Measurements from ENCODE around the gene SRRD. TPM values are rescaled to one million over a fixed set of nuclear protein-coding genes. Genes with fewer than 3 reads are reported as not detected.

The SRRD gene
- polyA plus RNA-seq, 2 donors = 7.4 to 11.9 TPM

DNA sequence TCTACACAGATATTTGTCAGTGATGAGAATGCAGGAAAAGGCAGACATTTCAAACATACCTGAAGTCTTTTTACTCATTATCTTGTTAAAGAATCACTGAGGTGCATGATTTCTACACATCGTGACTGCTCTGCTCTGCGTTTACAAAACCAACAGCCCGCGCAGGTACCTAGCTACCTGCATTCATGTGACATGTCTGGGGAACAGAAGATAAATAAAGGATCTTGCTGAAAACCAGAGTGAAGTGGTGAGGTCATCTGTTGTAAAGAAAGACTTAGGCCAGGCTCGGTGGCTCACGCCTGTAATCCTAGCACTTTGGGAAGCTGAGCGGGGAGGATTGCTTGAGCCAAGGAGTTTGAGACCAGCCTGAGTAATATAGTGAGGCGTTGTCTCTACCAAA, 38.9 kb upstream of the SRRD start:
- Histone ChIP-seq H3K4me3 (ENCODE audit: low read depth in 1 of 2, low read length in 2 of 2) (no peak overlapping the region), H3K4me1 (ENCODE audit: control insufficient read depth in 2 of 2, insufficient read depth in 2 of 2, low read length in 1 of 2) (peaks cover 3 to 5% of the 10 kb centered on the region in 2 donors), H3K27ac (ENCODE audit: low read depth in 2 of 2, low read length in 1 of 2) (no peak overlapping the region), H3K27me3 (ENCODE audit: control insufficient read depth in 1 of 2, insufficient read depth in 2 of 2, low read length in 2 of 2) (no peaks in the 10 kb centered on the region), H3K36me3 (ENCODE audit: control insufficient read depth in 2 of 2, insufficient read depth in 2 of 2, low read length in 1 of 2) (peaks cover 0 to 3% of the 10 kb centered on the region in 2 donors), H3K9me3 (ENCODE audit: control insufficient read depth in 2 of 2, insufficient read depth in 1 of 2, low read depth in 1 of 2, low read length in 1 of 2) (no peaks in the 10 kb centered on the region)
- WGBS, 2 donors = 85 to 92% methylated on average over 8 of the region's 8 CpGs

DNA sequence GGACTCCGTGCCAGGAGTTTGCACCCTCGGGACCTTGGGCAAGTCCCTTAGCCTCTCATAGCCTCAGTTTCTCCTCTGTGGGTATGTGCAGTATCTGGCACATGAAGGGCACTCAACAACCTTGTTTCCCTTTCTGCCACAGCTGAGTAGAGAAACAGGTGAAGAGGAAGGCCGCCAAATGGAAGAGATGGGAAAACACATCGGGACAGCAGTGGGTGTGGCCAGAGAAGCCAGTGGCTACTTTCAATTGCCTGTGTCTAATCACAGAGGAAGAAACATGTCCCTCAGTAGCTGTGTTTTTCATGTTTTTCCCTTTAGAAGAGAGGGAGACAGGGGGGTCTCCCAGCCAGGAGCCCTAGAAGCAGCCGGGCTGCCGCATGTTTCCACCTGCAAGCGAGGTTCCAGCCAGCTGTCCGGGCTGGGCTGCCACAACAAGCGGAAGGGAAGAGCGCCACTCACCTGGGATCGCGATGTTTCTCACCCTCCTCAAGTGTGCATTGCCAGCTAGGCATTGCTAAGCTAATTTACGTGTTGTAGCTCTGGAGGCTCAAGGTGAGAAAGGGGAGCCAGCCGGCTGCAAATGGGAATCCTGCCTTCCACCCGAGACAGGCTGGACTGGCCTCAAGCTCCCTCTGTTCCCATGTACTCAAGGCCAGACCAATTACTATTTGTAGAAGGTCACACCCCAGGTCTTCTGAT, 38.0 kb upstream of the SRRD start:
- 60 to 62% methylated on average over 15 of the region's 15 CpGs for WGBS, 2 donors
- Histone ChIP-seq H3K36me3 (ENCODE audit: control insufficient read depth in 2 of 2, insufficient read depth in 2 of 2, low read length in 1 of 2) (peaks cover under 1 to 11% of the 10 kb centered on the region in 2 donors), H3K4me3 (ENCODE audit: low read depth in 1 of 2, low read length in 2 of 2) (no peak overlapping the region), H3K4me1 (ENCODE audit: control insufficient read depth in 2 of 2, insufficient read depth in 2 of 2, low read length in 1 of 2) (peaks cover 2 to 3% of the 10 kb centered on the region in 2 donors), H3K9me3 (ENCODE audit: control insufficient read depth in 2 of 2, insufficient read depth in 1 of 2, low read depth in 1 of 2, low read length in 1 of 2) (no peaks in the 10 kb centered on the region), H3K27ac (ENCODE audit: low read depth in 2 of 2, low read length in 1 of 2) (no peak overlapping the region), H3K27me3 (ENCODE audit: control insufficient read depth in 1 of 2, insufficient read depth in 2 of 2, low read length in 2 of 2) (no peaks in the 10 kb centered on the region)

GRCh38 chr22:26446808-26447515, 36.7 kb upstream of the SRRD start:
- Histone ChIP-seq H3K4me1 (ENCODE audit: control insufficient read depth in 2 of 2, insufficient read depth in 2 of 2, low read length in 1 of 2) (peaks cover 2 to 3% of the 10 kb centered on the region in 2 donors), H3K36me3 (ENCODE audit: control insufficient read depth in 2 of 2, insufficient read depth in 2 of 2, low read length in 1 of 2) (peaks cover 7 to 20% of the 10 kb centered on the region in 2 donors), H3K27ac (ENCODE audit: low read depth in 2 of 2, low read length in 1 of 2) (no peak overlapping the region), H3K4me3 (ENCODE audit: low read depth in 1 of 2, low read length in 2 of 2) (no peak overlapping the region), H3K9me3 (ENCODE audit: control insufficient read depth in 2 of 2, insufficient read depth in 1 of 2, low read depth in 1 of 2, low read length in 1 of 2) (no peaks in the 10 kb centered on the region), H3K27me3 (ENCODE audit: control insufficient read depth in 1 of 2, insufficient read depth in 2 of 2, low read length in 2 of 2) (no peaks in the 10 kb centered on the region)
- 80 to 90% methylated on average over 17 of the region's 17 CpGs for WGBS, 2 donors

DNA sequence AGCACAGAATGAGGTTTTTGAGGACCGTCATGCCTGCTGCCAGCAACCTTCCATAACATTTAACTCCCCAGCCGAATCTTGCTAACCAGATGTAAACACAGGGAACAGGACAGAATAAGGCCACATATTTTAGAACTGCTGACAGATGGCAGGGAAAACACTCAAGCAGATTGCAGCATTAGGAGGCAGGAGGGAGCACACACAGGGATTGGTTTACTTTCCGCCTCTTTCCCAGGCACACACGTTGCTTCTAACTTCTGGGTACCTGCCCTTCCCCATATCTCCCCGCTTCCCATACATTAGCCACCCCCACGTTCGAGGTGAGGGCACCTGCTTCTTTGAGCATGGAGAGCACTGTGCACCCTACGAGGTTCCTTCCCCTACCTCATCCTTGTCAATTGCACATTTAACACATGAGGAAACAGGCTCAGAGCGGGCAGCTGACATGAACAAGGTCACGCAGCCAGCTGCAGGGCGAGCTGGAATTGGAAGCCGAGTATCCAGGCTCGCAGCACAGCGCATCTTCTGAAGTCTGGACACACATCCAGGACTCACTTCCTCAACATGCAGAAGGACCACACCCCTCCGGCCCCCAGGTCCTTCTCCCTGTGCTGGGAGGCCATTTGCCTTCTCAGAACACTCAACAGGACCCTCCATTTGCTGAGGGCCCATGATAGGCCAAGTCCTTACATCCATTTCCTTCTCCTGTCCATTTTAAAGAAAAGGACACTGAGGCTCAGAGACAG, 35.9 kb upstream of the SRRD start:
- WGBS, 2 donors = 77 to 79% methylated on average over 15 of the region's 15 CpGs
- Histone ChIP-seq H3K4me3 (ENCODE audit: low read depth in 1 of 2, low read length in 2 of 2) (no peak overlapping the region), H3K9me3 (ENCODE audit: control insufficient read depth in 2 of 2, insufficient read depth in 1 of 2, low read depth in 1 of 2, low read length in 1 of 2) (no peaks in the 10 kb centered on the region), H3K36me3 (ENCODE audit: control insufficient read depth in 2 of 2, insufficient read depth in 2 of 2, low read length in 1 of 2) (peaks cover 12 to 24% of the 10 kb centered on the region in 2 donors), H3K27ac (ENCODE audit: low read depth in 2 of 2, low read length in 1 of 2) (no peak overlapping the region), H3K27me3 (ENCODE audit: control insufficient read depth in 1 of 2, insufficient read depth in 2 of 2, low read length in 2 of 2) (no peaks in the 10 kb centered on the region), H3K4me1 (ENCODE audit: control insufficient read depth in 2 of 2, insufficient read depth in 2 of 2, low read length in 1 of 2) (peaks cover 2 to 3% of the 10 kb centered on the region in 2 donors)

DNA sequence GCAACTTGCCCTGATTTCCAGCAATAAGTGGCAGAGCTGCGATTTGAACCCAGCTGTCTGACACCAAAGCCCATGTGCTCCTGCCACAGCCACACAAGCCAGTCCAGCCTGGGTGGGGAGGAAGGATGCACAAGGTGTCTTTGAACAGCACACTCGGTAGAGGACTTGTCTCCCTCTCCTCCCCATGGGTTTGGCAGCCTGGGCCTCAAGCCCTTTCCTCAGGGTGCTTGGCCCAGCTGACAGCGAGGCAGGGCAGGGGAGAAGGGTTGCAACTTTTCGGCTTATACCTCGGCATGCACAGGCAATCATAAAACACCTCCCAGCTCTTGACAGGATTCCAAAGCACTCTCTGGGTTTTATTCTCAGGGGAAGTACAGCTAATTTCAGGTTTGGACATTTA, 35.3 kb upstream of the SRRD start:
- Histone ChIP-seq H3K36me3 (ENCODE audit: control insufficient read depth in 2 of 2, insufficient read depth in 2 of 2, low read length in 1 of 2) (peaks cover 13 to 27% of the 10 kb centered on the region in 2 donors), H3K4me1 (ENCODE audit: control insufficient read depth in 2 of 2, insufficient read depth in 2 of 2, low read length in 1 of 2) (peaks cover 2 to 3% of the 10 kb centered on the region in 2 donors), H3K4me3 (ENCODE audit: low read depth in 1 of 2, low read length in 2 of 2) (no peak overlapping the region), H3K9me3 (ENCODE audit: control insufficient read depth in 2 of 2, insufficient read depth in 1 of 2, low read depth in 1 of 2, low read length in 1 of 2) (no peaks in the 10 kb centered on the region), H3K27me3 (ENCODE audit: control insufficient read depth in 1 of 2, insufficient read depth in 2 of 2, low read length in 2 of 2) (no peaks in the 10 kb centered on the region), H3K27ac (ENCODE audit: low read depth in 2 of 2, low read length in 1 of 2) (no peak overlapping the region)
- 44 to 48% methylated on average over 5 of the region's 5 CpGs for WGBS, 2 donors

GRCh38 chr22:26448941-26449340, 34.7 kb upstream of the SRRD start:
- no peak overlapping the region for H3K27ac ChIP-seq (ENCODE audit: low read depth in 2 of 2, low read length in 1 of 2)
- peaks cover 2 to 3% of the 10 kb centered on the region in 2 donors for H3K4me1 ChIP-seq (ENCODE audit: control insufficient read depth in 2 of 2, insufficient read depth in 2 of 2, low read length in 1 of 2)
- H3K9me3 ChIP-seq (ENCODE audit: control insufficient read depth in 2 of 2, insufficient read depth in 1 of 2, low read depth in 1 of 2, low read length in 1 of 2) = no peaks in the 10 kb centered on the region
- H3K4me3 ChIP-seq (ENCODE audit: low read depth in 1 of 2, low read length in 2 of 2) = no peak overlapping the region
- peaks cover 13 to 32% of the 10 kb centered on the region in 2 donors for H3K36me3 ChIP-seq (ENCODE audit: control insufficient read depth in 2 of 2, insufficient read depth in 2 of 2, low read length in 1 of 2)
- WGBS, 2 donors = 51 to 61% methylated on average over 6 of the region's 6 CpGs
- no peaks in the 10 kb centered on the region for H3K27me3 ChIP-seq (ENCODE audit: control insufficient read depth in 1 of 2, insufficient read depth in 2 of 2, low read length in 2 of 2)

DNA sequence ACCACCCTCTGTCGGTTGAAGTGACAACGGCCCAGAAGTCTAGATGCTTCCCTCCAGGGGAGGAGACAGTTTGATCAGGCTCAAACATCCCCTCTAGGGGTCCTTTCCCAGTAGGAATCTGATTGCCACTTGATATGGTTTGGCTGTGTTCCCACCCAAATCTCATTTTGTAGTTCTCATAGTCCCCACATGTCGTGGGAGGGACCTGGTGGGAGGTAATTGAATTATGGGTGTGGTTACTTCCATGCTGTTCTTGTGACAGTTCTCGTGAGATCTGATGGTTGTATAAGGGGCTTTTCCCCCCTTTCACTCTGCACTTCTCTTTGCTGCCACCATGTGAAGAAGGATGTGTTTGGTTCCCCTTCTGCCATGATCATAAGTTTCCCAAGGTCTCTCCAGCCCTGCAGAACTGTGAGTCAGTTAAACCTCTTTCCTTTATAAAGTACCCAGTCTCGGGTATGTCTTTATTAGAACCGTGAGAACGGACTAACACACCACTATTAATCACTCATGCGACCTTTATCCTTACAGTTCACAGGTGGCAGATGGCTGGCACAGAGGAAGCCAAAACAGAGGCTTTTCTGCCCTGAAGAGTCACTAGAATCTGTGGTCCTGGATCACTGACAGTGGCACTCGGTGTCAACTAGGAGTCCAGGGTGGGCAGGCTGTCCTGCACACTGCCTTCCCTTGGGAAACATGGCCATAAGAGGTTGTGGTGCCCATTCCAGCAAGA, 33.1 kb upstream of the SRRD start:
- no peaks in the 10 kb centered on the region for H3K27me3 ChIP-seq (ENCODE audit: control insufficient read depth in 1 of 2, insufficient read depth in 2 of 2, low read length in 2 of 2)
- peaks cover 2 to 3% of the 10 kb centered on the region in 2 donors for H3K4me1 ChIP-seq (ENCODE audit: control insufficient read depth in 2 of 2, insufficient read depth in 2 of 2, low read length in 1 of 2)
- no peak overlapping the region for H3K27ac ChIP-seq (ENCODE audit: low read depth in 2 of 2, low read length in 1 of 2)
- 71 to 73% methylated on average over 9 of the region's 9 CpGs for WGBS, 2 donors
- no peak overlapping the region for H3K4me3 ChIP-seq (ENCODE audit: low read depth in 1 of 2, low read length in 2 of 2)
- no peaks in the 10 kb centered on the region for H3K9me3 ChIP-seq (ENCODE audit: control insufficient read depth in 2 of 2, insufficient read depth in 1 of 2, low read depth in 1 of 2, low read length in 1 of 2)
- peaks cover 13 to 32% of the 10 kb centered on the region in 2 donors for H3K36me3 ChIP-seq (ENCODE audit: control insufficient read depth in 2 of 2, insufficient read depth in 2 of 2, low read length in 1 of 2)

- H3K36me3 ChIP-seq (ENCODE audit: control insufficient read depth in 2 of 2, insufficient read depth in 2 of 2, low read length in 1 of 2) = peaks cover 13 to 36% of the 10 kb centered on the region in 2 donors
- no peaks in the 10 kb centered on the region for H3K9me3 ChIP-seq (ENCODE audit: control insufficient read depth in 2 of 2, insufficient read depth in 1 of 2, low read depth in 1 of 2, low read length in 1 of 2)
- peaks cover 2 to 3% of the 10 kb centered on the region in 2 donors for H3K4me1 ChIP-seq (ENCODE audit: control insufficient read depth in 2 of 2, insufficient read depth in 2 of 2, low read length in 1 of 2)
- no peaks in the 10 kb centered on the region for H3K27me3 ChIP-seq (ENCODE audit: control insufficient read depth in 1 of 2, insufficient read depth in 2 of 2, low read length in 2 of 2)
- H3K4me3 ChIP-seq (ENCODE audit: low read depth in 1 of 2, low read length in 2 of 2) = no peak overlapping the region
- no peak overlapping the region for H3K27ac ChIP-seq (ENCODE audit: low read depth in 2 of 2, low read length in 1 of 2)
- 93 to 97% methylated on average over 23 of the region's 23 CpGs for WGBS, 2 donors
These were observed 31.3 kb upstream of the SRRD start for GRCh38 chr22:26452236-26453016.
